ENCODE results near the gene SOCS3.
"Not testable (repeated sequence)": the region's sequence is repeated elsewhere in the genome, so short reads cannot be mapped to it uniquely, and the experiment has no call there.

SOCS3 gene

GRCh38 chr17:78327880-78328279, 32.0 kb downstream of the SOCS3 start:
- DNase-seq: no peak

DNA sequence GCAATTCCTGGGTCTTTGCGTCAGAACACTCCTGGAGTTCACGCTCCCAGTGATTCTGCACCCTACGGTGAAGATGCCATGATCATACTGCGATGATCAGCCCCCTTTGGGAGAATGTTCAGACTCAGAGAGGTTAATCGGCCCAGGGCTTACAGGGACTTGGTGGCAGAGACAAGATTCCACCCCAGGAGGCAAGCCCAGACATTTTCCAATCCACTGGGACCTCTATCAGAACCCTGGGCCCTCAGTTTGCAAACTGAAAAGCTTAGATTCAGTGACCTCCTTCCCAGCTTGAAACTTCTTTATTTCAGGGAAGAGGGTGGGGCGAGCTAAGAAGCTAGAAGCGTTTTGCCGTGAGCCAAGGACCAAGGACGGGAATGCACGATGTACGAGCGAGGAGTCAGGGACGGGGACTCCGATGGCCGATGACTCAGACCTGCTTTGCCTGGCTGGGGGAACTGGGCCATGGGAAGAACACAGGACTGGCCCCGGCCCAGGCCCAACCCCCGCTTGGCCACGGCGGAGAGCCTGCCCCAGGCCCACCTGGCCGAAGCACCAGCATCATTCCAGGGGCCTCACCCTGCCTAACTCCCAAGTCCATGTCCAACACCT, 34.7 kb downstream of the SOCS3 start:
- DNase-seq: no peak

- no peak for DNase-seq
Observed at GRCh38 chr17:78324391-78325075, 35.3 kb downstream of the SOCS3 start.

DNA sequence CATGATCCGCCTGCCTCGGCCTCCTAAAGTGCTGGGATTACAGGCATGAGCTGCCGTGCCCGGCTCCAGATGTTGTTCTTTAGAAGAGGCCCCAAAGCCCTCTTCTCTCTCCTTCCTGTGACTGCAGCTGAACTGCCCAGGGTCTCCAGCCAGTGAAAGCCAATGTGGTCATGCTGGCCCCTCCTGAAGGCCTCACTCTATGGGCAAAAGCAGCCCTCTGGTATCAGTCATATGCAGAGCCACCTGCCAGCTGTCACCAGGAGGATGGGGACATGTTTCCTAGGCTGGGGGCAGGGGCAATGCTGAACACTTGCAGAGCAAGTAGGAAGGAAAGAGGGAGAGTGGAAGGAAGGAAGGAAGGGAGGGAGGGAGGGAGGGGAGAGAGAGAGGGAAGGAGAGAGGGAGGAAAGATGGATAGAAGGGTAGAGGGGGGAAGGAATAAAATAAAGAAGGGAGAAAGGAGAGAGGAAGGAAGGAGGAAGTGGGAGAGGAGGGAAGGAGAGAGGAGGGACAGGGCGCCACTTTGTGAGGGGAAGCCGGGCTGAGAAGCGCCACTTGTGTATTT, 36.0 kb downstream of the SOCS3 start:
- DNase-seq: no peak

DNA sequence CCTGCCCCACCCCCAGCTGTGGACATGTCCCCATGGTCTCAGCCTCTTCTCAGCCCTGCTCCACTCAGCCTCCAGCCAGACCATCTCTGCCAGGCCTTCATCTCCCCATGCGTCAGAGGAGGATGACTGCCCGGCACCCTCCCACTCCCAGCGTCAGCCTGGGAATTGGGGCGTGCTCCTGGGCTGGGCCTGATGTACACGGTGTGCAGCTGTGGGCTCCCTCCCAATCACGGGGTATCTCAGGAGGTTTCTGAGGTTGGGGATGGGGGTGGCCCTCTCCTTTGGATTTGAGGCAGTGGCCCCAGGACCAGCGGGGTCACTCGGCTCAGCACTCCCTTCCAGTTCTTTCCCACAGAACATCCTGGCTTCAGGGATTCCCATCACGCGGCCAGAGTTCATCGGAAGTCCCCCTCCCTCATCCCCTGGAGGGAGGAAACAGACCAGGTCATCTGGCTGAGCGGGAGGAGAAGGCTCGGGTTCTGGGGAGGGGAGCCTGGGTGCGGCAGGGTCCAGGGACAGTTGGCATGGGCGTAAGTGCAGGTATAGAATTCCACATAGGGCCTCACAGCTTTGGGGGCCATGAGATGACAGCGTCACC, 36.9 kb downstream of the SOCS3 start:
- DNase-seq: no peak

DNA sequence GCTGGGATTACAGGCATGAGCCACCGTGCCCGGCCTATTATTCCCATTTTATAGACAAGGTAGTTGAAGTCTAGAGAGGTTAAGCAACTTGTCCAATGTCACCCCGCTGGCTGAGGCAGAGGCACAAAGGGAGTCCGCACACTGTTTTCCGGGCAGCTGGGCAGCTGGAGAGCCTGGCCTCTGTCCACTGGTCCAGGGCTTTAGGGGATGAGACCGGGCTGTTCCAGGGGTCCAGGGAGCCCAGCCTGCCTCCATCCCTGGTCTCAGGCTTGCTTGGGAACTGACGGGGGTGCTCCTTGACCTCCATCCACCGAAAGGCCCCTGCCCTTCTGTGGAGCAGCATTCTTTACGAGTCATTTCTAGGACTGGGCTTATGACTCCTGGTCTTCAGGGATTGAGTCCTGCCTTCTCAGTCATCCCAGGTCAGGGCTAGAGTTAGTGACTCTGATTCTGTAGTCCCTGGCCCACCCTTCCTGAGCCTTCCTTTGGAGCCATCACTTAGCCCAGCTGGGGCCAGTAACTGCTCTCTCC, 37.5 kb downstream of the SOCS3 start:
- DNase-seq: no peak

DNA sequence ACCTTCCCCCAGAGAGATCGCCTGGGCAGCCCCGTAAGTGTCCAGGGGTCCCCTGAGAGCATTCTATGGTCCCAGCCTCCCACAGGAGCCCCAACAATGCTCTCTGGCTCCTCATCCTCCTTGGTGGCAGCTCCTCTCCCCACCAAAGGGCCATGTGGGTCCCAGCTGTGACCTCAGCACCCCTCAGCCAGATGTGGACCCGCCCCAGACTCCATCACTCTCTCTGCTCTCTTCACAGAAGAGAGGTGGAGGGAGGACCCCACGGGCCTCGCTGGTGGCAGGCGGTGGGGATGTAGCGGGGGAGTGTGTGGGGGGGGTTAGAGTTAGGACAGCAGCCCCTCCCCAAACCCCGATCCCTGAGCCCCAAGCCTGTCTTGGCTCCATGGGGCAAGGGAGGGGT, 41.0 kb downstream of the SOCS3 start:
- DNase-seq: no peak

- DNase-seq: no peak
Observed at GRCh38 chr17:78318407-78318806, 41.5 kb downstream of the SOCS3 start.

- no peak for DNase-seq
Observed at GRCh38 chr17:78317794-78318400, 42.0 kb downstream of the SOCS3 start.

GRCh38 chr17:78316867-78317789, 42.7 kb downstream of the SOCS3 start:
- DNase-seq: no peak

GRCh38 chr17:78316115-78316866, 43.6 kb downstream of the SOCS3 start:
- DNase-seq: no peak

- DNase-seq: peak; percentile 59
Observed at GRCh38 chr17:78315355-78316114, 44.3 kb downstream of the SOCS3 start.

GRCh38 chr17:78314683-78315354, 45.1 kb downstream of the SOCS3 start:
- DNase-seq: no peak

DNA sequence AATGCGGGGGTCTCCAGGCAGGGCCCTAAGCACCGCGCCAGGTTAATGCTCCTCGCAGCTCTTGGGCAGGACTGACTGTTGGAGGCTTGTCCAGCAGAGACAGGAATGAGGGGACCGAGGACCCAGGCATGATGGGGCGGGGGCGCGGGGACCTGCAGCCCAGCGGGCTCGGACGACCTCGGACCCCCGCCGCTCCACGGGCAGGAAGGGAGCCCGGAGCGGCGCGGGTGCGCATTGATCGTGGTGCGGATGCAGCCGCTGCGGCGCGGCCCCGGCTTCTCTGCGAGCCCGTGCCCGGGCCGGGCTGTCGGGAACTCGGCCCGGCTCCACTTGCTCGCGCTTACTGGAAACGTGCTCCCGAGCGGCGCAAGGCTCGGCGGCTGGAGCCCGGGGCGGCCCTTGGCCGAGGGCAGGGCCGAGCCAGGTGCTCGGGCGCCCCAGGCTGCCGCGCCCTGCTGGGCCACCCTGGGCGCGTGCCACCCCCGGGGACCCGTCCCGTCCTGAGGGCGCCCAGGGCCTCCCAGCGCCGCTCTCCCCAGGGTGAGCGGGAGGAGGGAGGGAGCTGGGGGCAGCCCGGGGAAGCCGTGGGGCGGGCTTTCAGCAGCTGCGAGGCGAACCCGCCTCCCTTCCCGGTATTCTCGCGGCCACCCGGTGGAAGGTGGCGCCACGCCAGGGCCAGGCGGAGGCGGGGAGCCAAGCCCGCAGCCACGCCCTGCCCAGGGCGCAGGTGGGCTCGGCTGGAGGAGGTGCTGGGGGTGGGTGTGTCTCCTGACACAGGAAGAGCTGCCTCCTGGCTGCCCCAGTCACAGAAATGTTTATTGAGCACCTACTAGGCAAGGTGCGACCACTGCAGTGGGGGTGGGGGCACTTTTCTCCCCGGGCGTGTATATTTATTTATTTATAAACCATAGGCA, 45.9 kb downstream of the SOCS3 start:
- peak; percentile 83 for DNase-seq

GRCh38 chr17:78309659-78310255, 50.1 kb downstream of the SOCS3 start:
- DNase-seq: not testable (repeated sequence)

- DNase-seq: no peak
Observed at GRCh38 chr17:78307887-78308638, 51.8 kb downstream of the SOCS3 start.

GRCh38 chr17:78306913-78307312, 53.0 kb downstream of the SOCS3 start:
- no peak for DNase-seq
